Stimulated activated CD8-positive, alpha-beta memory T cell treated with anti-CD3 and anti-CD28 coated beads, Interleukin-15, amount 100 ng/mL, for 1 hour (primary cell): ENCODE data around the gene NUP205.
A peak's percentile ranks its signal among the peaks of the same experiment; 100 is the strongest.
"Not testable (repeated sequence)": the region's sequence is repeated elsewhere in the genome, so short reads cannot be mapped to it uniquely, and the experiment has no call there.

ENCODE experiments used
- DNase-seq: peaks from one replicate; pipeline ENCODE4 v3.0.0-alpha.2; 2020; ENCODE audit warnings: low read depth

The NUP205 gene

GRCh38 chr7:135620980-135621850, 63.5 kb downstream of the NUP205 start:
- no peak for DNase-seq

- DNase-seq: no peak
Measured at GRCh38 chr7:135634191-135634878, 76.6 kb downstream of the NUP205 start.

- DNase-seq: not testable (repeated sequence)
Measured at GRCh38 chr7:135639690-135640089, 82.0 kb downstream of the NUP205 start.

GRCh38 chr7:135644154-135644553, 86.4 kb downstream of the NUP205 start:
- no peak for DNase-seq

GRCh38 chr7:135644729-135645128, 87.0 kb downstream of the NUP205 start:
- no peak for DNase-seq

- no peak for DNase-seq
Measured at GRCh38 chr7:135645296-135645904, 87.7 kb downstream of the NUP205 start.

GRCh38 chr7:135647755-135648154, 90.0 kb downstream of the NUP205 start:
- DNase-seq: no peak

GRCh38 chr7:135648235-135648634, 90.5 kb downstream of the NUP205 start:
- no peak for DNase-seq

- DNase-seq: no peak
Measured at GRCh38 chr7:135650831-135651573, 93.3 kb downstream of the NUP205 start.

GRCh38 chr7:135653340-135654080, 95.8 kb downstream of the NUP205 start:
- DNase-seq: no peak

GRCh38 chr7:135658564-135658963, 100.8 kb downstream of the NUP205 start:
- no peak for DNase-seq

GRCh38 chr7:135659159-135659846, 101.6 kb downstream of the NUP205 start:
- no peak for DNase-seq

- no peak for DNase-seq
Measured at GRCh38 chr7:135661311-135662122, 103.8 kb downstream of the NUP205 start.

GRCh38 chr7:135662123-135662372, 104.3 kb downstream of the NUP205 start:
- DNase-seq: no peak

- peak; percentile 95 for DNase-seq
Measured at GRCh38 chr7:135662373-135663114, 104.8 kb downstream of the NUP205 start, which contains the start of gene STMP1. Gene STMP1 (plus strand): TSS chr7:135662514.

- DNase-seq: no peak
Measured at GRCh38 chr7:135664046-135664589, 106.4 kb downstream of the NUP205 start.

GRCh38 chr7:135665042-135665441, 107.3 kb downstream of the NUP205 start:
- no peak for DNase-seq

- no peak for DNase-seq
Measured at GRCh38 chr7:135666156-135666555, 108.4 kb downstream of the NUP205 start.

- DNase-seq: no peak
Measured at GRCh38 chr7:135666846-135667245, 109.1 kb downstream of the NUP205 start.
